LNCAP (cell line): ENCODE results near the gene RAP1GAP.

Experiments
- CTCF ChIP-seq: fragments of 450-650 bp; IDR thresholded peaks from 2 replicates; pipeline ENCODE4 v1.5.1; 2017; ENCODE audit warnings: mild to moderate bottlenecking

RAP1GAP gene

GRCh38 chr1:21668232-21668950 is 766 bp downstream of the RAP1GAP start:
- TF ChIP-seq CTCF, result no peak

GRCh38 chr1:21667348-21668231 is 1.6 kb downstream of the RAP1GAP start:
- TF ChIP-seq CTCF, result no peak

- no peak for TF ChIP-seq CTCF
These were observed 2.4 kb downstream of the RAP1GAP start for GRCh38 chr1:21666576-21667320.

- no peak for TF ChIP-seq CTCF
These were observed 3.2 kb downstream of the RAP1GAP start for GRCh38 chr1:21665711-21666575.

GRCh38 chr1:21664806-21665588 is 4.2 kb downstream of the RAP1GAP start:
- no peak for TF ChIP-seq CTCF

- no peak for TF ChIP-seq CTCF
These were observed 5.0 kb downstream of the RAP1GAP start for GRCh38 chr1:21663951-21664805.
